ENCODE measurements around the gene SYNJ2. TPM values are rescaled to one million over a fixed set of nuclear protein-coding genes. Genes with fewer than 3 reads are reported as not detected.
A peak's percentile ranks its signal among the peaks of the same experiment; 100 is the strongest.

SYNJ2 gene
- total RNA-seq, 1 experiment from 2014 or later = 70.0 TPM

- H3K4me1 ChIP-seq (ENCODE audit: control insufficient read depth, insufficient read depth, low read length) = peaks cover 53% of the 10 kb centered on the region
- in situ Hi-C loops (cut with HindIII; ENCODE audit: low pct_unique_long_range_greater_than_20kb, low sequenced_read_pairs) = loop anchor here (5.0 kb wide), 1 partner anchor 59 kb away; no protein-coding TSS in a partner anchor
These were observed 50.0 kb downstream of the SYNJ2 start for GRCh38 chr6:158031381-158032353.

GRCh38 chr6:158032354-158032733 lies 50.7 kb downstream of the SYNJ2 start:
- BruUV-seq (replicated peaks) = no TSS peak
- peaks cover 51% of the 10 kb centered on the region for H3K4me1 ChIP-seq (ENCODE audit: control insufficient read depth, insufficient read depth, low read length)
- ChIA-PET POLR2A (no interaction called here), CTCF (no interaction called here)
- TF ChIP-seq POLR2AphosphoS5 (IDR thresholded peaks at IDR 0.05; ENCODE audit: low read depth, low read length) (no peak), REST (IDR thresholded peaks at IDR 0.05; ENCODE audit: insufficient read depth in 1 of 2, low read depth in 2 of 2, low read length in 1 of 2) (no peak), TCF7L2 (IDR thresholded peaks at IDR 0.05; ENCODE audit: low read depth, low read length) (no peak)
- H3K27ac ChIP-seq (ENCODE audit: low read length) = peak overlapping the region; percentile 83
- no peaks in the 10 kb centered on the region for H3K9me3 ChIP-seq (ENCODE audit: control insufficient read depth, insufficient read depth, low read depth, low read length)
- ATAC-seq = no peak
- in situ Hi-C loops (cut with HindIII; ENCODE audit: low pct_unique_long_range_greater_than_20kb, low sequenced_read_pairs) (loop anchor here (5.0 kb wide), 1 partner anchor 60 kb away; no protein-coding TSS in a partner anchor), intact Hi-C loops (cut with micrococcal nuclease; ENCODE audit: unreplicated experiment) (no loop called here)
- H3K36me3 ChIP-seq (ENCODE audit: control insufficient read depth, insufficient read depth, low read length) = 0 out of 2 replicates have a peak, but pooled peaks cover 3% of the 10 kb centered on the region
- no peak overlapping the region for H3K4me3 ChIP-seq (ENCODE audit: low read depth in 2 of 2, low read length in 2 of 2)
- H3K27me3 ChIP-seq (ENCODE audit: control insufficient read depth, insufficient read depth, low read length) = no peaks in the 10 kb centered on the region
- DNase-seq (ENCODE audit: low read depth, low spot score) = no peak

More at GRCh38 chr6:158031381-158032353, 50.0 kb downstream of the SYNJ2 start:
- ATAC-seq (peak; percentile 32), DNase-seq (ENCODE audit: low read depth, low spot score) (no peak)
- H3K4me3 ChIP-seq (ENCODE audit: low read depth in 2 of 2, low read length in 2 of 2) = no peak overlapping the region
- no peaks in the 10 kb centered on the region for H3K9me3 ChIP-seq (ENCODE audit: control insufficient read depth, insufficient read depth, low read depth, low read length)
- BruUV-seq (replicated peaks) = no TSS peak
- H3K27ac ChIP-seq (ENCODE audit: low read length) = peak overlapping the region; percentile 83
- ChIA-PET POLR2A (no interaction called here), CTCF (interaction anchor here (0.6 kb wide), 1 partner anchor 343 kb away, joined by 4 read pairs; no protein-coding TSS in a partner anchor)
- H3K36me3 ChIP-seq (ENCODE audit: control insufficient read depth, insufficient read depth, low read length) = 0 out of 2 replicates have a peak, but pooled peaks cover 3% of the 10 kb centered on the region
- intact Hi-C loops (cut with micrococcal nuclease; ENCODE audit: unreplicated experiment) = no loop called here
- no peaks in the 10 kb centered on the region for H3K27me3 ChIP-seq (ENCODE audit: control insufficient read depth, insufficient read depth, low read length)
- no peak for TF ChIP-seq SIN3A (IDR thresholded peaks at IDR 0.05; ENCODE audit: borderline replicate concordance, insufficient read depth, low read depth, low read length)
- no peak for TF ChIP-seq POLR2AphosphoS5 (IDR thresholded peaks at IDR 0.05; ENCODE audit: low read depth, low read length)
- TF ChIP-seq CTCF (IDR thresholded peaks at IDR 0.05) = no peak
